SK-N-MC (cell line): ENCODE results near the gene FANK1.

ENCODE experiments used
- EZH2 ChIP-seq: fragments of 200-600 bp; sonication (generic); IDR thresholded peaks from one replicate; pipeline ENCODE4 v1.6.1; 2017; ENCODE audit warnings: antibody characterized with exemption
- POLR2AphosphoS5 ChIP-seq: IDR thresholded peaks from 2 replicates; pipeline ENCODE4 v1.6.1; 2012; ENCODE audit warnings: mild to moderate bottlenecking, low read depth, low read length, borderline replicate concordance

- TF ChIP-seq EZH2: no peak
- TF ChIP-seq POLR2AphosphoS5: no peak
These were observed 45.3 kb upstream of the FANK1 start for GRCh38 chr10:125850766-125851731.
